ENCODE data around the gene DMGDH.

The DMGDH gene

GRCh38 chr5:79069488-79070349 lies at the start of gene DMGDH, which contains the start of gene BHMT2:
TSS of gene DMGDH (minus strand) at chr5:79069674. CDS start at chr5:79069620, 54 bp downstream.
TSS of gene BHMT2 (plus strand) at chr5:79069767. CDS start at chr5:79069783, 16 bp downstream.
- no peak for DNase-seq (ENCODE audit: low read depth, low spot score)

DNA sequence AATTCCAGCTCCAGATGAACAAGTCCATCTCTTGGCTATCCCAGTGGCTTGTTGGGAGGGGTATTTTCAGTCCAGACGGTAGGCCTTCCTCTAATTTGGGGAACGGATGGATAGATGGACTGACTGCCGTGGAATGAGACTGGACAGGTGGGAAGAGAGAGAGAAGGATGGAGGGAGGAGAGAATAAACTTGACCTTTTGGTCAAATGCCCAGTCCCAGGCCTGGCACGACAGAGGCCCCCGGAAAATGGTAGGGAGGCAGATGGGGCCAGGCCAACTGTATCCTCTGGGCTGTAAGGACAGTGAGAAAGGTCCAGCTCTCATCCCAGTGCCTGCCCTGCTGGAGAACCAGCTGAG lies 43.2 kb upstream of the DMGDH start:
- no peak for DNase-seq (ENCODE audit: low read depth, low spot score)

DNA sequence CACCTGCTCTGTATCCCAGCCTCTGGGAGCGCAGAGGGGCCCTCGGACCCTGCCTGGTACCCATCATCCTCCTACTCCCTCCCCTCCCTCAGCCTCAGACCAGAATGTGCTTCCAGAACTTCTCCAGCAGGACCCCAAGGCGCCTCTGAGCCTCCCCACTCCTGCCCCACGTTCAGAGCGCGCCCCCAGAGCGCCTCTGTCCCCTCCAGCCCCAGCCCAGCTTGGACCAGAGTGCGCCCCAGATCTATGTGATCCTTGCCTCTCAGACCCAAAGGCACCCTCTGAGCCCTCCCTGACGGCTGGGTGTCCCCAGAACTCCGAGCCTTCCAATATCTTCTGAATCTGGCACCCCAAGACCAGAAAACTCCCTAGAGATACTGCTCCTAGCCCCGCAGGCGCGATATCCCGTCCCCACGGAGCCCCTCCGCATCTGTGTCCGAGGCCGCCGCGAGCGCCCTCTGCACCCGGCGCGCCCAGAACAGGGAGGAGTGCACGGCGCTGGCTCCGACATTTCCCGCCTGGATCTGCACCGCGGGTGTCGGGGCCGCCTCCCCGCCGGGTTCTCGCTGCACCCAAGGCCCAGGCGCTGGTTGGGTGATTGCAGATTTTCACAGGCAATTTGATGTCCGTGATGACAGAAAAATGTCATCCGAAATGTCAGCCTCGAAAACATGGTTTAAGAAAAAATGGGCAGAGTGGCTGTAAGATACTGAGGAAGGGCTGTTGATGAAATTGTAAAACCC lies 42.7 kb upstream of the DMGDH start:
- DNase-seq (ENCODE audit: low read depth, low spot score), result no peak

- no peak for DNase-seq (ENCODE audit: low read depth, low spot score)
Observed at GRCh38 chr5:79111387-79111959, 42.0 kb upstream of the DMGDH start, which contains the start of gene BHMT. TSS of gene BHMT (plus strand) at chr5:79111809. CDS start at chr5:79111886, 77 bp downstream.

- no peak for DNase-seq (ENCODE audit: low read depth, low spot score)
Observed at GRCh38 chr5:79109527-79110492, 40.3 kb upstream of the DMGDH start.

- DNase-seq (ENCODE audit: low read depth, low spot score), result no peak
Observed at GRCh38 chr5:79108792-79109191, 39.3 kb upstream of the DMGDH start.

DNA sequence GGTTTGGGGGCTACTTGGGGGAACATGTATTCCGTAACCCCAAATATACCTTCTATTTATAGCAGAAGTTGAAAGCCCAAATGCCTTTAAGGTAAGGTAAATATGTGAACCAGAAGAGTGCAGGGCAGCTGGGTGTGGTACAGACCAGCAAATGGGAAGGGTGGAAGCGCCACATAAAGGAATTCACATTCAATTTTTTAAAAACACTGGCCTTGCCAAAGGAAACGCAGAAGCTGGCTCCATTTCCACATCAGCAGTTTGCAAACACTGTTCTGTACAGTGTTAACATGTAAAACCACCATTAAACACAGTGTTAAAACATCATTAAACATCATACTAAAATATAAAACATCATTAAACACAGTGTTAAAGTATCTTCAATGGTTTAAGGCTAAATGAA lies 38.6 kb upstream of the DMGDH start:
- DNase-seq (ENCODE audit: low read depth, low spot score), result no peak

DNA sequence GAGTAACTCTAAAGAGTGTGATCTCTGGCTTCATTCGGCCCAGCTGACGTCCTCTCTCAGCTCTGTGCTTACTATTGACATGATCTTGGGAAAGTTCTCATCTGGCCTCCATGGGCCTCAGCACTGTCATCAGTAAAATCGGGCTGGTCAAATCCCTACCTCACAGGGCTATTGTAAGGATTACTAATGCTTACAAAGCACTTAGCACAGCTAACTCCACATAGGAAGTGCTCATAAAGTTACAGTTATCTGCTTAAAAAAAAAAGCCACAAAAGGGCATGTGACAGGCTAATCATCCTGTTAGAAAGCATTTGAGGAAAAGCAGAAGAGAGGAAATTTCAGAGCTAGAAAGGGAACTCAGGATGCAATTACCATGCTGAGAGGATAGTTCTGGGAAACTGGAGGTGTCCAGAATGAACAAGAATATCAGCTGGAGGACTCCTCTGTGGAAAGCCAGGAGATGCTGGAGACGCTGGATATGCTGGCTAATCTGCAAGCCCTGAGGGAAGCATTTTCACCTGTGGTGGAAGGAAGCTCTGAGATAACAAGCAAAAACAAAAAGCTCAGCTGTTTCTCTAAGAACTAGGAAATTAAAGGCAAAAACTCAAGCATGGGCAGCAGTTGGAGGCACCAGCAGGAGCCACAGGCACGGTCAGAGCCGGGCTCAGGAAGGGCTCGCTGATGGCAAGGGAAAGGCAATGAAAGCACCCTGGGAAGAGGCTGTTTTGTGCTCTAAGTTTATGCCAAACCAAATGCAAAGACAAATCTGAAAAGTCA lies 37.7 kb upstream of the DMGDH start:
- DNase-seq (ENCODE audit: low read depth, low spot score), result no peak

GRCh38 chr5:79105868-79106267 lies 36.4 kb upstream of the DMGDH start:
- DNase-seq (ENCODE audit: low read depth, low spot score), result no peak

- DNase-seq (ENCODE audit: low read depth, low spot score), result no peak
Observed at GRCh38 chr5:79093762-79094161, 24.3 kb upstream of the DMGDH start.

DNA sequence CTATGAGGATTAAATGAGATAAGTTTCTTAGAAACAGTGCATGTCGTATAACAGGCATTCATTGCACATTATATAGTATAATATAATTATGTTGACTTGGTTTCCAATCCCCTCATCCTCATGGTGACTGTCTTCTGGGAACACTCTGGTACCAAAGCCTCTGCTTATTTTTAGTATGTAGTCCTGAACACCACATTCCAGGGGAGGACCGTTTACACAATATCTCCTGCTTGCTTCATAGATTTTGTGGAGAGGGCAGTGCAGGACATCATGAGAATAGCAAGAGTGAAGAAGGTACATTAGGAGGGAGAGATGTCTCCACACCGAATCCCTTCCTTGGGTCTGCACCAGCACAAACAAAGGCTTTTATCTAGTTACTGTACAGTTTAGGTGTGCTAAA lies 21.6 kb upstream of the DMGDH start:
- no peak for DNase-seq (ENCODE audit: low read depth, low spot score)

GRCh38 chr5:79088507-79088906 lies 19.0 kb upstream of the DMGDH start:
- no peak for DNase-seq (ENCODE audit: low read depth, low spot score)

- no peak for DNase-seq (ENCODE audit: low read depth, low spot score)
Observed at GRCh38 chr5:79086116-79086515, 16.6 kb upstream of the DMGDH start.

- DNase-seq (ENCODE audit: low read depth, low spot score), result no peak
Observed at GRCh38 chr5:79081779-79082178, 12.3 kb upstream of the DMGDH start.

DNA sequence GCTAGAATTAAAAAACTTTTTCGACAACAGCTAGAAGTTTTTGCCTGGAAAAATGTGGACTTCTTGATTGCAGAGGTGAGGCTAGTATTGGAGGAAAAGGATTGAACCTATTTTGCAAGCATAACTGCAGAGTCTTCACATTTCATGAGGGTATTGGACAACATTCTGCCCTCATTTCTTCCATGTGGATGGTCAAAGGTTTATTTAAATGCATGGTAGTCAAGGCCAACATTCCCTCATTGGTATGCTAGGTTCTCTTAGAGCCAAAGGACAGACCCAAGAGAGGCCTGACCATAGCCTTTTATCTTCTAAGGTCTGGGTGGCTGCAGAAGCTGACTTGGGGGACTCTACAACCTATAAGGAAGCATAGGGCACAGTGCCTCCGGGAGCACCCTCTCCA lies 11.3 kb upstream of the DMGDH start:
- no peak for DNase-seq (ENCODE audit: low read depth, low spot score)

- DNase-seq (ENCODE audit: low read depth, low spot score), result no peak
Observed at GRCh38 chr5:79077680-79078365, 8.3 kb upstream of the DMGDH start.

GRCh38 chr5:79076819-79077218 lies 7.3 kb upstream of the DMGDH start:
- DNase-seq (ENCODE audit: low read depth, low spot score), result no peak

DNA sequence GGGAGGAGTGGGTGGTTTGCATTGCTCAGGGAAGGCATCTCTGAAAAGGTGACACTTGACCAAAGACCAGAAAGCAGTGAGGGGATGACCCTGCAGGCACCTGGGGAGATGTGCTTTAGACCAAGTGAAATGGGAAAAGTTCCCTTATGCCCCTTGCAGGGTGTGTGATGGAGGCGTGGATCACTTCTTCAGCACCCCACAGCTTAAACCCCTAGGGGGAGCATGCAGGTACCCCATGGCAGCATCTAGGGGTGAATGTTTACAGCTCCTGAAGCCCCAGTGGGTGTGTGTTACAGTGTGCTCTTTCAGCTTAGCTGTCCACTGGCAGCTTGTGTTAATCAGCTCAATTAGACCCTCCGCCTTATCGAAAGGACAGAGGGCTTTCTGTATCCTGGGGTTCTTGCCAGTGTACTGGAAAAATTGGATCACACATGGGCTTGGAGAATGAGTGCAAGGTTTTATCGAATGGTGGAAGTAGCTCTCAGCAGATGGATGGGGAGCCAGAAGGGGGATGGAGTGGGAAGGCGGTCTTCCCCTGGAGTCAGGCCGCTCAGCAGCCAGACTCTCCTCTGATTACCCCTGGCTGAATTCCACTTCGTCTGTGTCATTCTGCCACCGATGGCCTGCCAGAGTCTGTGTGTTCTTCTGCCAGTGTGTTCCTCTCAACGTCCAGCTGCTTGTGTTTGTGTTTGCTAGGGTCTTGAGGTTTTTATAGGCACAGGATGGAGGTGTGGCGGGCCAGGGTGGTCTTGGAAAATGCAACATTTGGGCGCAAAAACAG lies 6.4 kb upstream of the DMGDH start:
- DNase-seq (ENCODE audit: low read depth, low spot score), result no peak

- no peak for DNase-seq (ENCODE audit: low read depth, low spot score)
Observed at GRCh38 chr5:79074641-79075040, 5.2 kb upstream of the DMGDH start.
